ENCODE data around the gene NCR2.

- TF ChIP-seq CTCF (IDR thresholded peaks at IDR 0.05; ENCODE audit: poor library complexity) (no peak), EZH2 (IDR thresholded peaks at IDR 0.05; ENCODE audit: borderline replicate concordance) (no peak)
Measured at GRCh38 chr6:41371992-41372831, 36.8 kb downstream of the NCR2 start.

Data from hepatocyte (in vitro differentiated cells).